Esophagus squamous epithelium (tissue), 5 donors: ENCODE results near the gene DDX28. TPM values are rescaled to one million over a fixed set of nuclear protein-coding genes. Genes with fewer than 3 reads are reported as not detected.

Source experiments
- DNase-seq: peaks from one replicate; lab custom pipeline; 2025; lab: John Stamatoyannopoulos, UW
- H3K27ac ChIP-seq, 4 donors: fragments of 200-600 bp; sonication (generic); one replicate each; pipeline ENCODE4 v1.5.1; 2016 to 2019; ENCODE audit warnings: mild to moderate bottlenecking in 1 of 4
- H3K27me3 ChIP-seq, 4 donors: fragments of 200-600 bp; sonication (generic); 1 replicate in 3 of 4; 2 replicates in 1 of 4; pipeline versions ENCODE4 v1.5.1 to v1.6.0; 2017 to 2021; ENCODE audit warnings: antibody characterized with exemption in 1 of 4
- H3K36me3 ChIP-seq, 3 donors: fragments of 200-600 bp; sonication (generic); one replicate each; pipeline ENCODE4 v1.5.1; 2016 to 2019
- H3K4me1 ChIP-seq, 3 donors: fragments of 200-600 bp; sonication (generic); one replicate each; pipeline ENCODE4 v1.5.1; 2017 to 2019
- H3K4me3 ChIP-seq, 4 donors: fragments of 200-600 bp; sonication (generic); 1 replicate in 3 of 4; 2 replicates in 1 of 4; pipeline ENCODE4 v1.5.1; 2016 to 2019; ENCODE audit warnings: mild to moderate bottlenecking in 2 of 4, moderate library complexity in 1 of 4
- H3K9me3 ChIP-seq, 3 donors: fragments of 200-600 bp; sonication (generic); one replicate each; pipeline ENCODE4 v1.5.1; 2016 to 2019
- POLR2A ChIP-seq, 4 donors: fragments of 450-650 bp; IDR thresholded peaks; one replicate each; pipeline ENCODE4 v1.6.1; 2017; ENCODE audit warnings: antibody characterized with exemption in 4 of 4, mild to moderate bottlenecking in 4 of 4, moderate library complexity in 3 of 4
- WGBS, 2 donors: methylation state at CpG; one replicate each; pipeline ENCODE4 v1.1.5; 2018; 5-methylcytosine and 5-hydroxymethylcytosine counted together
- intact Hi-C: fragments of 100-400 bp; cut with DNase I; formaldehyde crosslinking; loops from one replicate; pipeline ENCODE4 v1.15.0; 2022
- total RNA-seq, 4 donors: library from RNA; depleted of rRNA; stranded (reverse); fragments of >200 nt; gene quantifications; one replicate each; pipeline ENCODE4 v1.1.0, GENCODE V29; 2016
- TF ChIP-seq, protein P1 (sequence below), 6 experiments: fragments of 450-650 bp in 4 of 6; fragments of 200-600 bp in 2 of 6; sonication (generic) in 2 of 6; IDR thresholded peaks; one replicate each; pipeline ENCODE4 v1.5.1; 2016 to 2019; ENCODE audit warnings: antibody characterized with exemption in 6 of 6, mild to moderate bottlenecking in 4 of 6, moderate library complexity in 4 of 6
- donor health status: DM: yes; HTN: yes; CAD: no.

The DDX28 gene
- total RNA-seq, 4 donors from 2014 or later = 9.7 to 12.8 (median 11.6) TPM

- no peak overlapping the region for H3K4me3 ChIP-seq
- peak overlapping the region in 3 of 4 donors; percentile 54 to 67 (median 66) for H3K27ac ChIP-seq
- intact Hi-C loops = no loop called here
- peak in 1 of 4 donors; percentile 19 for TF ChIP-seq POLR2A (IDR thresholded peaks at IDR 0.05)
- TF ChIP-seq, protein P1, sequence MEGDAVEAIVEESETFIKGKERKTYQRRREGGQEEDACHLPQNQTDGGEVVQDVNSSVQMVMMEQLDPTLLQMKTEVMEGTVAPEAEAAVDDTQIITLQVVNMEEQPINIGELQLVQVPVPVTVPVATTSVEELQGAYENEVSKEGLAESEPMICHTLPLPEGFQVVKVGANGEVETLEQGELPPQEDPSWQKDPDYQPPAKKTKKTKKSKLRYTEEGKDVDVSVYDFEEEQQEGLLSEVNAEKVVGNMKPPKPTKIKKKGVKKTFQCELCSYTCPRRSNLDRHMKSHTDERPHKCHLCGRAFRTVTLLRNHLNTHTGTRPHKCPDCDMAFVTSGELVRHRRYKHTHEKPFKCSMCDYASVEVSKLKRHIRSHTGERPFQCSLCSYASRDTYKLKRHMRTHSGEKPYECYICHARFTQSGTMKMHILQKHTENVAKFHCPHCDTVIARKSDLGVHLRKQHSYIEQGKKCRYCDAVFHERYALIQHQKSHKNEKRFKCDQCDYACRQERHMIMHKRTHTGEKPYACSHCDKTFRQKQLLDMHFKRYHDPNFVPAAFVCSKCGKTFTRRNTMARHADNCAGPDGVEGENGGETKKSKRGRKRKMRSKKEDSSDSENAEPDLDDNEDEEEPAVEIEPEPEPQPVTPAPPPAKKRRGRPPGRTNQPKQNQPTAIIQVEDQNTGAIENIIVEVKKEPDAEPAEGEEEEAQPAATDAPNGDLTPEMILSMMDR (IDR thresholded peaks at IDR 0.05) = peak; percentile 33 to 84 (median 78)
- 40 to 47% methylated on average over 2 of the region's 2 CpGs for WGBS, 2 donors
- H3K36me3 ChIP-seq = peaks cover 0 to 73% (median 0%) of the 10 kb centered on the region in 3 donors
- no peak for DNase-seq
- H3K27me3 ChIP-seq = no peaks in the 10 kb centered on the region
- H3K9me3 ChIP-seq = no peaks in the 10 kb centered on the region
- peaks cover 5 to 56% (median 25%) of the 10 kb centered on the region in 3 donors for H3K4me1 ChIP-seq
These were observed 41.8 kb upstream of the DDX28 start for GRCh38 chr16:68064791-68065365.

DNA sequence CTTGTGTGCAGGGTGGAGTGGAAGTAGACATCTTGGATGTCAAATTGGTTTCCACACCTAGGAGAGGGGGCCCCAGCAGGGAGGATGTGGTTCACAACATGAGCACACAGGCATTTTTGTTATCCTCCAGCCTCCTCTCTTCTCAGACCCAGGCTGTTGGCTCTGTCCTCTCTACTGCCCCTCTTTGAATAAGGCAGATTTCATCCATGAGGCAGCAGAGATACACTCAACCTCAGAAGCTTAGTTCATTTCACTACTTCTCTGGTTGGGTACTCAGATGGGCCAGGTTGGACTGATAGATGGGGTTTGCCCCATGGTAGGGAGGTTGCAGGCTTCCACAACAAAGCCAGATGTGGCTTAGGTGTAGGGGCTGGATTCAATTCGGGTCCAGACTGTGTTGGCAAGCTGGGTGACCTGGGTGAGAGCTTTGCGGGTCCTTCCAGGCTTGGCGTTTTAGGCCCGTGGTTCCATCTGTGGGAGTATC lies 39.9 kb upstream of the DDX28 start:
- no peaks in the 10 kb centered on the region for H3K27me3 ChIP-seq
- intact Hi-C loops = no loop called here
- H3K4me1 ChIP-seq = peaks cover 5 to 44% (median 17%) of the 10 kb centered on the region in 3 donors
- no peak overlapping the region for H3K27ac ChIP-seq
- 92 to 98% methylated on average over 4 of the region's 4 CpGs for WGBS, 2 donors
- TF ChIP-seq POLR2A (IDR thresholded peaks at IDR 0.05) = no peak
- TF ChIP-seq, protein P1 (IDR thresholded peaks at IDR 0.05) = no peak
- no peak for DNase-seq
- H3K9me3 ChIP-seq = no peaks in the 10 kb centered on the region
- peaks cover 0 to 74% (median 0%) of the 10 kb centered on the region in 3 donors for H3K36me3 ChIP-seq
- no peak overlapping the region for H3K4me3 ChIP-seq

DNA sequence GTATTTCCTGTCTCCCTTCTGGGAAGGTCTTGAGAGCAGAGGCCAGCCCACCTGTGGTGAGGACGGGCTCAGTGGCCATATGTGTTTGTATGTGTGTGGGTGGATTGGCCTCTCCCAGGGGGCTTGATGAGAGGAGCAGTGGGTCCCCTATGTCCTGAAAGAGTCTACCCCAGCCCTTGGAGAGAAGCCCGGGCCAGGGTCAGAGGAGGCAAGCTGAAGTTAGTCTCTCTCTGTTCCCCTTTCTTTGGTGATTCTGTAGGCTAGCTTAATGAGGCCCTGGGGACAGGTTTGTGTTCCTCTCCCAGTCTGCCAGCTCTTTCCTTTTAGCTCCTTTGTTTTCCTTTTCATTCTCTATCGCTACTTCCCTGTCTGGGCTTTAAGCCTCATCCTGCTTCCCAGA lies 38.4 kb upstream of the DDX28 start:
- 45 to 85% methylated on average over 2 of the region's 3 CpGs for WGBS, 2 donors
- H3K4me1 ChIP-seq = peaks cover 5 to 42% (median 17%) of the 10 kb centered on the region in 3 donors
- no peaks in the 10 kb centered on the region for H3K27me3 ChIP-seq
- no peaks in the 10 kb centered on the region for H3K9me3 ChIP-seq
- H3K36me3 ChIP-seq = peaks cover 0 to 73% (median 0%) of the 10 kb centered on the region in 3 donors
- H3K4me3 ChIP-seq = no peak overlapping the region
- no peak overlapping the region for H3K27ac ChIP-seq
- intact Hi-C loops = no loop called here
- DNase-seq = no peak
- TF ChIP-seq POLR2A (IDR thresholded peaks at IDR 0.05) = no peak
- TF ChIP-seq, protein P1 (IDR thresholded peaks at IDR 0.05) = no peak

GRCh38 chr16:68059804-68060203 lies 36.8 kb upstream of the DDX28 start:
- H3K36me3 ChIP-seq = peaks cover 0 to 82% (median 5%) of the 10 kb centered on the region in 3 donors
- H3K27ac ChIP-seq = no peak overlapping the region
- TF ChIP-seq, protein P1 (IDR thresholded peaks at IDR 0.05) = no peak
- TF ChIP-seq POLR2A (IDR thresholded peaks at IDR 0.05) = no peak
- no peak for DNase-seq
- peaks cover 5 to 28% (median 6%) of the 10 kb centered on the region in 3 donors for H3K4me1 ChIP-seq
- no peaks in the 10 kb centered on the region for H3K27me3 ChIP-seq
- intact Hi-C loops = no loop called here
- no peaks in the 10 kb centered on the region for H3K9me3 ChIP-seq
- no peak overlapping the region for H3K4me3 ChIP-seq

- TF ChIP-seq, protein P1 (IDR thresholded peaks at IDR 0.05) = no peak
- TF ChIP-seq POLR2A (IDR thresholded peaks at IDR 0.05) = no peak
- Histone ChIP-seq H3K27ac (no peak overlapping the region), H3K36me3 (peaks cover under 1 to 93% (median 19%) of the 10 kb centered on the region in 3 donors), H3K4me3 (no peak overlapping the region), H3K27me3 (no peaks in the 10 kb centered on the region), H3K9me3 (no peaks in the 10 kb centered on the region), H3K4me1 (peaks cover 0 to 10% (median 0%) of the 10 kb centered on the region in 3 donors)
- WGBS, 2 donors = 84 to 89% methylated on average over 3 of the region's 3 CpGs
- no peak for DNase-seq
- intact Hi-C loops = no loop called here
These were observed 32.4 kb upstream of the DDX28 start for GRCh38 chr16:68055395-68055794.
